Loucy (cell line): ENCODE results near the gene EVI5.

Experiments
- H2AFZ ChIP-seq: fragments of 200-600 bp; sonication (generic); 2 replicates; pipeline ENCODE4 v1.6.0; 2016; ENCODE audit warnings: antibody characterized with exemption, mild to moderate bottlenecking, low read length, moderate library complexity
- H3F3A ChIP-seq: fragments of 200-600 bp; 2 replicates; pipeline ENCODE4 v1.6.0; 2016; ENCODE audit warnings: antibody characterized with exemption, low read depth, mild to moderate bottlenecking
- H3K27me3 ChIP-seq: fragments of 200-600 bp; sonication (generic); 2 replicates; pipeline ENCODE4 v1.6.1; 2014; ENCODE audit warnings: low read length, mild to moderate bottlenecking; ENCODE audit not compliant: insufficient read depth, poor library complexity, severe bottlenecking
- H3K36me3 ChIP-seq: fragments of 200-600 bp; sonication (generic); 2 replicates; pipeline ENCODE4 v1.6.1; 2016; ENCODE audit warnings: low read length; ENCODE audit not compliant: insufficient read depth
- H3K4me1 ChIP-seq: fragments of 200-600 bp; sonication (generic); 2 replicates; pipeline ENCODE4 v1.5.1; 2014; ENCODE audit warnings: low read length, mild to moderate bottlenecking; ENCODE audit not compliant: insufficient read depth, poor library complexity, severe bottlenecking
- H3K4me2 ChIP-seq: fragments of 200-600 bp; sonication (generic); 2 replicates; pipeline ENCODE4 v1.6.0; 2014; ENCODE audit warnings: antibody characterized with exemption, low read length, low read depth, mild to moderate bottlenecking; ENCODE audit not compliant: poor library complexity, severe bottlenecking
- H3K4me3 ChIP-seq: fragments of 200-600 bp; sonication (generic); 2 replicates; pipeline ENCODE4 v1.5.1; 2014; ENCODE audit warnings: low read length, mild to moderate bottlenecking, mixed read lengths; ENCODE audit not compliant: poor library complexity, severe bottlenecking
- H3K79me2 ChIP-seq: fragments of 200-600 bp; sonication (generic); 2 replicates; pipeline ENCODE4 v1.6.1; 2014; ENCODE audit warnings: low read length; ENCODE audit not compliant: insufficient read depth
- H3K9ac ChIP-seq: fragments of 200-600 bp; sonication (generic); 2 replicates; pipeline ENCODE4 v1.6.0; 2014; ENCODE audit warnings: mild to moderate bottlenecking, low read depth, low read length, moderate library complexity; ENCODE audit not compliant: poor library complexity, severe bottlenecking
- H3K9me2 ChIP-seq: fragments of 200-600 bp; sonication (generic); replicated peaks from 2 replicates; pipeline ENCODE4 v1.6.1; 2016; ENCODE audit warnings: low read depth, low read length, mixed read lengths
- H3K9me3 ChIP-seq: fragments of 200-600 bp; sonication (generic); 2 replicates; pipeline ENCODE4 v1.6.1; 2014; ENCODE audit warnings: mild to moderate bottlenecking, antibody characterized with exemption, low read length, low read depth; ENCODE audit not compliant: insufficient read depth
- H4K20me1 ChIP-seq: fragments of 200-600 bp; sonication (generic); 2 replicates; pipeline ENCODE4 v1.6.0; 2014; ENCODE audit warnings: antibody characterized with exemption, low read length, mild to moderate bottlenecking; ENCODE audit not compliant: insufficient read depth, poor library complexity, severe bottlenecking
- EZH2phosphoT487 ChIP-seq: fragments of 200-600 bp; IDR thresholded peaks from 2 replicates; pipeline ENCODE4 v1.6.1; 2018; ENCODE audit warnings: antibody characterized with exemption, mild to moderate bottlenecking, moderate library complexity, borderline replicate concordance
- TF ChIP-seq, protein P1 (sequence below): fragments of 200-600 bp; sonication (generic); conservative IDR thresholded peaks from 2 replicates; pipeline ENCODE4 v1.5.1; 2014; ENCODE audit warnings: mild to moderate bottlenecking, antibody characterized with exemption, low read length

The EVI5 gene

DNA sequence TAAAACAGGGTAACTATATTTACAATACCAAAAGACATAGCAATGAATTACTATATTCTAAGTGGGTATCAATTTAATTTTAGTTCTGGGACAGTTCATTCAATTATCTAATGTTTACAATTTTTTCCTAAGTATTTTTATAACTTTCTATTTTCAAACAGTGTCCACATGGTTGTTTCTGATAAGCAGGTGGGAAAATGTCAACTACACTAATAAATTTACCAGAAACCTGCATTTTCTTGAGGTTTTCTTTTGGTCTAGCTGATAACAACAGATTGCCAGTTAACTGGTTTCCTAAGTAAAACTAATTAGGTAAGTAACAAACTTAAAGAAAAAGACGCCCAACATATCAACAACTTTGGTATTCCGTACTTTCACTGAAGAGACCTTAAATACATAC is 213.3 kb downstream of the EVI5 start:
- Histone ChIP-seq H3K4me1 (peaks cover 9% of the 10 kb centered on the region), H3K27me3 (no peaks in the 10 kb centered on the region), H3F3A (no peaks in the 10 kb centered on the region), H3K36me3 (no peaks in the 10 kb centered on the region), H2AFZ (no peak overlapping the region), H3K79me2 (no peaks in the 10 kb centered on the region), H4K20me1 (no peaks in the 10 kb centered on the region), H3K4me3 (no peak overlapping the region), H3K9ac (no peak overlapping the region), H3K9me3 (no peaks in the 10 kb centered on the region), H3K4me2 (peak overlapping the region; percentile 0), H3K9me2 (no peaks in the 10 kb centered on the region)
- TF ChIP-seq, protein P1, sequence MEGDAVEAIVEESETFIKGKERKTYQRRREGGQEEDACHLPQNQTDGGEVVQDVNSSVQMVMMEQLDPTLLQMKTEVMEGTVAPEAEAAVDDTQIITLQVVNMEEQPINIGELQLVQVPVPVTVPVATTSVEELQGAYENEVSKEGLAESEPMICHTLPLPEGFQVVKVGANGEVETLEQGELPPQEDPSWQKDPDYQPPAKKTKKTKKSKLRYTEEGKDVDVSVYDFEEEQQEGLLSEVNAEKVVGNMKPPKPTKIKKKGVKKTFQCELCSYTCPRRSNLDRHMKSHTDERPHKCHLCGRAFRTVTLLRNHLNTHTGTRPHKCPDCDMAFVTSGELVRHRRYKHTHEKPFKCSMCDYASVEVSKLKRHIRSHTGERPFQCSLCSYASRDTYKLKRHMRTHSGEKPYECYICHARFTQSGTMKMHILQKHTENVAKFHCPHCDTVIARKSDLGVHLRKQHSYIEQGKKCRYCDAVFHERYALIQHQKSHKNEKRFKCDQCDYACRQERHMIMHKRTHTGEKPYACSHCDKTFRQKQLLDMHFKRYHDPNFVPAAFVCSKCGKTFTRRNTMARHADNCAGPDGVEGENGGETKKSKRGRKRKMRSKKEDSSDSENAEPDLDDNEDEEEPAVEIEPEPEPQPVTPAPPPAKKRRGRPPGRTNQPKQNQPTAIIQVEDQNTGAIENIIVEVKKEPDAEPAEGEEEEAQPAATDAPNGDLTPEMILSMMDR = no peak
- no peak for TF ChIP-seq EZH2phosphoT487

DNA sequence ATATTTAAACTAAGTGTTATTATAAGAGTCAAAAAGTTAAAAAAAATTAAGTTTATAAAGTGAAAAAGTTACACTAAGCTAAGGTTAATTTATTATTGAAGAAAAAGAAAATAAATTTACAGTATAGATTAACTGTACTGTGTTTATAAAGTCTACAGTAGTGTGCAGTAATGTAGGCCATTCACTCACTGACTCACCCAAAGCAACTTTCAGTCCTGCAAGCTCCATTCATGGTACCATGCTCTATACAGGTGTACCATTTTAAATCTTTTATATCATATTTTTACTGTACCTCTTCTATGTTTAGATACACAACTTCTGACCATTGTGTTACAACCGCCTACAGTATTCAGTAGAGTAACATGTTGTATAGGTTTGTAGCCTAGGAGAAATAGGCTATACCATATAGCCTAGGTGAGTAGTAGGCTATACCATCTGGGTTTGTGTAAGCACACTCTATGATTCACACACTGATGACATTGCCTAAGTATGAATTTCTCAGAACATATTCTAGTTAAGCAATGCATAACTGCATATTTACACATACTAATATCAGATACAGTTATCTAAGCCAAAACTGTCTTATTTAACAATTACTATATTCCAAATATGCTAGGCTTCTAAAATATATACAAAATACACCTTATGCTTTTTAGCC is 217.6 kb downstream of the EVI5 start:
- Histone ChIP-seq H3K9me3 (no peaks in the 10 kb centered on the region), H3K27me3 (no peaks in the 10 kb centered on the region), H3K4me2 (no peak overlapping the region), H3F3A (no peaks in the 10 kb centered on the region), H4K20me1 (no peaks in the 10 kb centered on the region), H3K4me3 (no peak overlapping the region), H3K36me3 (no peaks in the 10 kb centered on the region), H3K9ac (no peak overlapping the region), H3K9me2 (no peaks in the 10 kb centered on the region), H3K4me1 (peaks cover 15% of the 10 kb centered on the region), H3K79me2 (no peaks in the 10 kb centered on the region), H2AFZ (no peak overlapping the region)
- TF ChIP-seq EZH2phosphoT487 = no peak

DNA sequence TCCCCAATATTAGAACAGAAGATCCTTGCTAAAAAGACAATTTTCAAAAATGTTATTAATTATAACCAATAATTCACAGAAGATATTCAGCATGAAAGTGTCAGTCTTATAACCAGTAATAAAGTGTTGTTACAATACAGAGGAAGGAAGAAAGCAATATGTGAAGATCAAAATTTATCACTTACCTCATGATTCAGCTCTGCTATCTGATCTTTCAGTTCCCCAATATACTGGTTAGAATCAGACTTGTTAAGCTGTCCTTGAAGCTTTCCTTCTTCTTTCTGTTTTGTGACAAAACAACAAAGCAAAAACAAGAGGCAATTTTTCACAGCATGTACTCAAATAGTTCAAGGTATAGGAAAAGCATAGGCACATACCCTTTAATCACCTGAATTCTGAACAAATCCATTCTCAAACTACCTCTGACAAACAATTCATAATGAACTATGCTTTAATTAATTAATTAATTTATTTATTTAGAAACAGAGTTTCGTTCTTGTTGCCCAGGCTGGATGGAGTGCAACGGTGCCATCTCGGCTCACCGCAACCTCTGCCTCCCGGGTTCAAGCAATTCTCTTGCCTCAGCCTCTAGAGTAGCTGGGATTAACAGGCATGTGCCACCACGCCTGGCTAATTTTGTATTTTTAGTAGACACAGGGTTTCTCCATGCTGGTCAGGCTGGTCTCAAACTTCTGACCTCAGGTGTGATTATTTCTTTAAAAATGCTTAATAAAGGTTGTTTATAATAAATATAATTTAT is 221.3 kb downstream of the EVI5 start:
- TF ChIP-seq, protein P1 = no peak
- no peak for TF ChIP-seq EZH2phosphoT487
- H3K4me1 ChIP-seq = peaks cover 6% of the 10 kb centered on the region
- H2AFZ ChIP-seq = no peak overlapping the region
- H3F3A ChIP-seq = no peaks in the 10 kb centered on the region
- H3K4me2 ChIP-seq = no peak overlapping the region
- no peaks in the 10 kb centered on the region for H3K27me3 ChIP-seq
- no peaks in the 10 kb centered on the region for H3K9me3 ChIP-seq
- H3K9me2 ChIP-seq = no peaks in the 10 kb centered on the region
- H3K9ac ChIP-seq = no peak overlapping the region
- H3K36me3 ChIP-seq = no peaks in the 10 kb centered on the region
- no peaks in the 10 kb centered on the region for H3K79me2 ChIP-seq
- H3K4me3 ChIP-seq = no peak overlapping the region
- H4K20me1 ChIP-seq = no peaks in the 10 kb centered on the region

DNA sequence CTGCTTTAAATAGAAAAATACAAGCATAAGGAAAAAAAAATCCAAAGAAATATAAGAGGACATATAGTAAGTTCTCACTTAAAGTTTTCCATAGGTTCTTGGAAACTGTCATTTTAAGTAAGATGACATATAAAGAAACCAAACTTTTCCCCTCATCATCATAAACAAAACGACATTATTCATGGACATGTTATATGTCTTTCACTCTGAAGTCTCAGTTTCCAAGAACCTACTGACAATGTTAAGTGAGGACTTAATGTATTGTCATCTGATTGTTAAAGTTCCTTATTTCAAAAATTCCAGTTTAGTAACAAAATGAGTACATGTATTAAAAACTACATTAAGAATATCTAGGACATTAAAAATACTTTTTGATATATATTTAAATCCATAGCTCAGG is 228.6 kb downstream of the EVI5 start:
- no peak overlapping the region for H3K9ac ChIP-seq
- H3K9me3 ChIP-seq = no peaks in the 10 kb centered on the region
- 0 out of 2 replicates have a peak, but pooled peaks cover 3% of the 10 kb centered on the region for H3F3A ChIP-seq
- no peaks in the 10 kb centered on the region for H3K36me3 ChIP-seq
- H4K20me1 ChIP-seq = no peaks in the 10 kb centered on the region
- H3K4me1 ChIP-seq = peaks cover 9% of the 10 kb centered on the region
- no peaks in the 10 kb centered on the region for H3K9me2 ChIP-seq
- H3K79me2 ChIP-seq = no peaks in the 10 kb centered on the region
- H3K4me3 ChIP-seq = no peak overlapping the region
- TF ChIP-seq EZH2phosphoT487 = no peak
- TF ChIP-seq, protein P1 = no peak
- no peak overlapping the region for H3K4me2 ChIP-seq
- H2AFZ ChIP-seq = no peak overlapping the region
- H3K27me3 ChIP-seq = no peaks in the 10 kb centered on the region
